Brain microvascular endothelial cell (primary cell): ENCODE data around the gene TEX12.
"Not testable (repeated sequence)": the region's sequence is repeated elsewhere in the genome, so short reads cannot be mapped to it uniquely, and the experiment has no call there.

Experiments used
- DNase-seq: peaks from one replicate; pipeline ENCODE4 v3.0.0-alpha.2; 2020
- H3K27ac ChIP-seq: fragments of 250-450 bp; sonication (Bioruptor Pico); 2 replicates; pipeline ENCODE4 v1.5.1; 2020; ENCODE audit warnings: mild to moderate bottlenecking, moderate library complexity
- H3K27me3 ChIP-seq: fragments of 250-450 bp; sonication (Bioruptor Pico); replicated peaks from 2 replicates; pipeline ENCODE4 v1.5.1; 2020; ENCODE audit warnings: mild to moderate bottlenecking
- H3K36me3 ChIP-seq: fragments of 250-450 bp; sonication (Bioruptor Pico); replicated peaks from 2 replicates; pipeline ENCODE4 v1.5.1; 2020; ENCODE audit warnings: mild to moderate bottlenecking
- H3K4me3 ChIP-seq: 2 replicates; pipeline ENCODE4 v1.5.1; 2011; ENCODE audit warnings: low read depth, mild to moderate bottlenecking, control low read depth, low read length, moderate library complexity
- in situ Hi-C: cut with HindIII; loops from 2 replicates; pipeline ENCODE4 v1.10.0; 2017; ENCODE audit warnings: low sequenced_read_pairs, low pct_ligation_motif_present
- TF ChIP-seq, protein P1 (sequence below): IDR thresholded peaks from 2 replicates; pipeline ENCODE4 v1.5.1; 2011; ENCODE audit warnings: low read depth, mild to moderate bottlenecking, moderate library complexity, low read length, control low read depth, inconsistent platforms; ENCODE audit errors: missing control alignments

TEX12 gene

DNA sequence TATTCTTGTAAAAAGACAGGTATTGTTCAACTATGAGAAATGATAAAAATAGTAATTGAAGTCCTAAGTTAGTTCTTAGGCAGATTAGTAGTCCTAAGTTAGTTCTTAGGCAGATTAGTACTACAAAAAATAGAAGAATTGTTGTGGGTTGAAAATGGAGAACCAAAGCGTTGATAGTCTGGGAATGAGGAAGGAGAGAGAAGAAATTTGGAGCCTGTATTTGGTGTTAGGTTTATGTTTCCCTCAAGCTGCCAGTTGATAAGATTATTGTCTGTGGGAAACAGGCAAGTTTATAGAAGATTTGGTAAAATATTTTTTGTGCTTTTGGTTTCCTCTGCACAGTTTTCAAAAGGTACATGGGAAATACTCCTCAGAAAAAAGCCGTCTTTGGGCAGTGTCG, 11.8 kb downstream of the TEX12 start:
- TF ChIP-seq, protein P1, sequence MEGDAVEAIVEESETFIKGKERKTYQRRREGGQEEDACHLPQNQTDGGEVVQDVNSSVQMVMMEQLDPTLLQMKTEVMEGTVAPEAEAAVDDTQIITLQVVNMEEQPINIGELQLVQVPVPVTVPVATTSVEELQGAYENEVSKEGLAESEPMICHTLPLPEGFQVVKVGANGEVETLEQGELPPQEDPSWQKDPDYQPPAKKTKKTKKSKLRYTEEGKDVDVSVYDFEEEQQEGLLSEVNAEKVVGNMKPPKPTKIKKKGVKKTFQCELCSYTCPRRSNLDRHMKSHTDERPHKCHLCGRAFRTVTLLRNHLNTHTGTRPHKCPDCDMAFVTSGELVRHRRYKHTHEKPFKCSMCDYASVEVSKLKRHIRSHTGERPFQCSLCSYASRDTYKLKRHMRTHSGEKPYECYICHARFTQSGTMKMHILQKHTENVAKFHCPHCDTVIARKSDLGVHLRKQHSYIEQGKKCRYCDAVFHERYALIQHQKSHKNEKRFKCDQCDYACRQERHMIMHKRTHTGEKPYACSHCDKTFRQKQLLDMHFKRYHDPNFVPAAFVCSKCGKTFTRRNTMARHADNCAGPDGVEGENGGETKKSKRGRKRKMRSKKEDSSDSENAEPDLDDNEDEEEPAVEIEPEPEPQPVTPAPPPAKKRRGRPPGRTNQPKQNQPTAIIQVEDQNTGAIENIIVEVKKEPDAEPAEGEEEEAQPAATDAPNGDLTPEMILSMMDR = no peak
- H3K4me3 ChIP-seq = no peak overlapping the region
- DNase-seq = no peak
- in situ Hi-C loops = no loop called here
- H3K36me3 ChIP-seq = no peaks in the 10 kb centered on the region
- H3K27ac ChIP-seq = no peak overlapping the region
- no peaks in the 10 kb centered on the region for H3K27me3 ChIP-seq

DNA sequence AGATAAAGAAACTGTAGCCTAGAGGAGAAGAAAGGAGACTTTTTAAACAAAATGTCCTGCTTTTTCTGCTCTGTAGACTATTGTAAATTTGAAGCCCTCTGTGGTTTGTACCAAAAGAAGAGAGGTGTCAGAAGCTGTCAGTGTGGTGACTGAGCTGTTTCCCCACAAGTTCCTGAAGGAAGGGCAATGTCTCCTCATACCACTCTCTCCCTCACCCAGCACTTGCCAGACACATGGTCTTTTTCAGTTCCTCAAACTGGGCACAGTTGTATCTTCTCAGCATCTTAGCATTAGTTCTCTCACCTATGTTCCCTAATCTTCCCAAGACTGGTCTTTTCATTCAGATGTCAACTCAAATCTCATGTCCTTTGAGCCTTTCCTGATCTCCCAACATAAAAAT, 12.4 kb downstream of the TEX12 start:
- no peaks in the 10 kb centered on the region for H3K36me3 ChIP-seq
- TF ChIP-seq, protein P1 = no peak
- in situ Hi-C loops = no loop called here
- DNase-seq = no peak
- no peaks in the 10 kb centered on the region for H3K27me3 ChIP-seq
- H3K4me3 ChIP-seq = no peak overlapping the region
- H3K27ac ChIP-seq = no peak overlapping the region

DNA sequence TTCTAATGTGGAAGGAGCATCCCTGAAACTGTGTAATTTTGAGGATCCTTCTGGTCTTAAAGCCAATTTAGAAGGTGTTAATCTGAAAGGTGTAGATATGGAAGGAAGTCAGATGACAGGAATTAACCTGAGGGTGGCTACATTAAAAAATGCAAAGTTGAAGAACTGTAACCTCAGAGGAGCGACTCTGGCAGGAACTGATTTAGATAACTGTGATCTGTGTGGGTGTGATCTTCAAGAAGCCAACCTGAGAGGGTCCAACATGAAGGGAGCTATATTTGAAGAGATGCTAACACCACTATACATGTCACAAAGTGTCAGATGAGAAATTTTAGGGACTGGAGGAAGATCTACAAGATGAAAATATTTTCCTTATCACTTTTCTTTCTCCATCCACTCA, 15.7 kb downstream of the TEX12 start:
- TF ChIP-seq, protein P1 = no peak
- DNase-seq = no peak
- Histone ChIP-seq H3K27ac (no peak overlapping the region), H3K27me3 (no peaks in the 10 kb centered on the region), H3K4me3 (no peak overlapping the region), H3K36me3 (no peaks in the 10 kb centered on the region)
- in situ Hi-C loops = no loop called here

DNA sequence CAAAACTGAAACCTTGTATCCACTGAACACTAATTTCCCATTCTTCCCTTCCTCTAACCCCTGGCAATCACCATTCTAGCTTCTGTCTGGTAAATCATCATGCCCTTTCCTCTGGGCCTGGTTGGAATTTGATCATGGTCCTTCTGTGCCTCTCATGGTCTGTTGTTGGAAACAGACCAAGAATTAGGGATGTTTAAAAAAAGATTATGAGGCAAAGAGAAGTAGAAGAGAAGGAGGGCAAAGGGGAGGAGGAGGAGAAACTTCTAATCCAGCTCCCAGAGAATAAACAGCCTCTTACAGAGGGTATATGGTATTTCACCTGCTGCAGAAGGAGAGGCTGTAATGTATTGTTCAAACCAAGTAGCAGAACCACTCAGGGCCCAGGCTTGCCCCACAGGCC, 18.7 kb downstream of the TEX12 start:
- H3K27ac ChIP-seq = no peak overlapping the region
- in situ Hi-C loops = no loop called here
- no peak for DNase-seq
- no peaks in the 10 kb centered on the region for H3K27me3 ChIP-seq
- TF ChIP-seq, protein P1 = no peak
- H3K36me3 ChIP-seq = no peaks in the 10 kb centered on the region
- no peak overlapping the region for H3K4me3 ChIP-seq

DNA sequence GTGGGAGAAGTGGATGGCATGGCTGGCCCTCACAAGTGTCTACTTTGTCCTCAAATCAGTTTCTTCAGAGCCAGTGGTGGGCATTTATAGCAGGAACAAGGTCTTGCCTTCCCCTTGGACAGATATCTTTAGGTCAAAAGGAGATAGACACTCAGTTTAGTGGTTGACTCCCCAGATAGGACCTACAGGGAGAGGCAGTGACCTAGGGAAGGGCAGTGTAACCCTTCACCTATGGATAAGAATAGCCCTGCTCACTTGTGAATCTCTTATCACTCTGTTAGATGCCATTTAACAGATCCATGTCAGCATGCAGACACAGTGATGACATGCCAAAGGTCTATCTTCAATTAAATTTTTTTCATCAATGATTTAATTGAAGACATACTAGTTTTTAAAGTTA, 19.1 kb downstream of the TEX12 start:
- in situ Hi-C loops = no loop called here
- TF ChIP-seq, protein P1 = no peak
- no peak for DNase-seq
- no peaks in the 10 kb centered on the region for H3K27me3 ChIP-seq
- no peak overlapping the region for H3K4me3 ChIP-seq
- no peak overlapping the region for H3K27ac ChIP-seq
- H3K36me3 ChIP-seq = no peaks in the 10 kb centered on the region

DNA sequence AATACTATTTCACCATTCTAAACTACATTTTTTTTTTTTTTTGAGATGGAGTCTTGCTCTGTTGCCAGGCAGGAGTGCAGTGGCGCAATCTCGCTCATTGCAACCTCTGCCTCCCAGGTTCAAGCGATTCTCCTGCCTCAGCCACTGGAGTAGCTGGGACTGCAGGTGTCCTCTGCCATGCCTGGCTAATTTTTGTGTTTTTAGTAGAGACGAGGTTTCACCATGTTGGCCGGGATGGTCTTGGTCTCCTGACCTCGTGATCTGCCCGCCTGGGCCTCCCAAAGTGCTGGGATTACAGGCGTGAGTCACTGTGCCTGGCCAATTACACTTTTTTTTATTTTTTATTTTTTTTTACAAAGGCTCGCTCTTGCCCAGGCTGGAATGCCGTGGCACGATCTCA, 27.9 kb downstream of the TEX12 start:
- H3K4me3 ChIP-seq, H3K36me3 ChIP-seq, in situ Hi-C loops, DNase-seq, H3K27ac ChIP-seq, H3K27me3 ChIP-seq: not testable (repeated sequence)

DNA sequence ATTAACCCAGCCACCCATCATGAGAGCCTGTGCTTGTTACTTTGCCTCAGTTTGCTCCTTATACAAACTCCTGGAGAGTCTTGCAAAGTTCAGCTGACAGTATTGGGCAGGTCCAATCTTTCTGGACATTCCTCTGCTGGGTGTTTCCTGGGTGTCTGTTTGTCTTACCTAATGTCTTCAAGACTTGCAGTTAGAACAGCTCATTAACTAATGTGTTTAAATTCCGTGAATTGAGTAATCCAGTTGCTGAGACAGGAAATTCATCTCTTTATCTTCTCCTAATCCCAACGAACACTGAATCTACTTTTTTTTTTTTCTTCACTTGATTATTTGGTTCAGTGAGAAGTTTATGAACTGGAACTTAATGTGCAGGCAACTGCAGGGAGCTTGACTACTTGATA, 28.8 kb downstream of the TEX12 start:
- H3K4me3 ChIP-seq = no peak overlapping the region
- in situ Hi-C loops = no loop called here
- no peak overlapping the region for H3K27ac ChIP-seq
- TF ChIP-seq, protein P1 = no peak
- no peaks in the 10 kb centered on the region for H3K27me3 ChIP-seq
- no peaks in the 10 kb centered on the region for H3K36me3 ChIP-seq
- DNase-seq = no peak
